ENCODE data around the gene PKP3.
"Not testable (repeated sequence)": the region's sequence is repeated elsewhere in the genome, so short reads cannot be mapped to it uniquely, and the experiment has no call there.

PKP3 gene

GRCh38 chr11:394034-394857, at the start of gene PKP3:
TSS of gene PKP3 (plus strand) at chr11:394209. CDS start at chr11:394293, 84 bp downstream.
- no peak for DNase-seq (ENCODE audit: low read depth)

DNA sequence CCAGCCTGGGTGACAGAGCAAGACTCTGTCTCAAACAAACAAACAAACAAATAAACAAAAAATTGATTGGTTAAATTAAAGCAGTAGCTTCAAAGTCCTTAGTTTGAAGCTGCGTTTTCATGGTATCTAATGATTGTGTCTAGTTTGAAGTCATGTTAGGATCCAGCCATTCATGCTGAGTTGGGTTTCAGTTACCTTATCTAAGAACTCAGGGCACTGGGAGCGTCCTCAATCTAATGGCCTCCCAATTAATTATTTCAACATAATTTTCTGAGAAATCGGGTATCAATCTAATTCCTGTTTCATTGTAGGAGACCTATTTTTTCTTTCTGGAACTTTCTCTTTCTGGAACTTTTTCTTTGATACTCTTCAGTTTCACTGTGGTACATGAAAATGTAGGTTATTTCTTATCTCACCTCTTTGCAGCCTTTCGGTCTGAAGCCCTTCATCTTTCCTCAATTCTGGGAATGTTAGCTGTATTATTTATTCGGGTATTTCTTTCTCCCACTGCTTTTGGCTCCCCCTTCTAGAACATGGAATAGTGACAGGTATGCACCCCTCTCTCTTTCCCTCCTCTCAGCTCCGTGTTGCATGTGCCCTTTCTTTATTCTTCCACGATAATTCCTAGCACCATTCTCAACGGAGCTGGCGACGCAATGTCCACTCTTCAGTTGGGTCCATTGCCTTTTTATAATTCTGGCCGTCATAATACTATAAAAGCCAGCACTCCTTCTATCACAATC, 49.0 kb upstream of the PKP3 start:
- DNase-seq (ENCODE audit: low read depth), result no peak

DNA sequence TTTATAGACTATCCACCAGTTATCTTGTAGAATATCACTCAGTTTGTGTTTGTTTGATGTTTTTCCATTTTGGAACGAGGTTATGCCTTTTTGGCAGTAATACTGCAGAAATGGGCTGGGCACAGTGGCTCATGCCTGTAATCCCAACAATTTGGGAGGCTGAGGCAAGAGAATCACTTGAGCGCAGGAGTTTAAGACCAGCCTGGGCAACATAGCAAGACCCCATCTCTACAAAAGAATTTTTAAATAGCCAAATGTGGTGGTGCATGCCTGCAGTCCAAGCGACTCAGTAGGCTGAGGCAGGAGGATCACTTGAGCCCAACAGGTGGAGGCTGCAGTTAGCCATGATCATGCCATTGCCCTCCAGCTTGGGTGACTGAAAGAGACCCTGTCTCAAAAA, 47.5 kb upstream of the PKP3 start:
- DNase-seq (ENCODE audit: low read depth), result no peak

- DNase-seq (ENCODE audit: low read depth), result not testable (repeated sequence)
Measured at GRCh38 chr11:349270-349954, 44.6 kb upstream of the PKP3 start.

- not testable (repeated sequence) for DNase-seq (ENCODE audit: low read depth)
Measured at GRCh38 chr11:350033-350722, 43.8 kb upstream of the PKP3 start.

DNA sequence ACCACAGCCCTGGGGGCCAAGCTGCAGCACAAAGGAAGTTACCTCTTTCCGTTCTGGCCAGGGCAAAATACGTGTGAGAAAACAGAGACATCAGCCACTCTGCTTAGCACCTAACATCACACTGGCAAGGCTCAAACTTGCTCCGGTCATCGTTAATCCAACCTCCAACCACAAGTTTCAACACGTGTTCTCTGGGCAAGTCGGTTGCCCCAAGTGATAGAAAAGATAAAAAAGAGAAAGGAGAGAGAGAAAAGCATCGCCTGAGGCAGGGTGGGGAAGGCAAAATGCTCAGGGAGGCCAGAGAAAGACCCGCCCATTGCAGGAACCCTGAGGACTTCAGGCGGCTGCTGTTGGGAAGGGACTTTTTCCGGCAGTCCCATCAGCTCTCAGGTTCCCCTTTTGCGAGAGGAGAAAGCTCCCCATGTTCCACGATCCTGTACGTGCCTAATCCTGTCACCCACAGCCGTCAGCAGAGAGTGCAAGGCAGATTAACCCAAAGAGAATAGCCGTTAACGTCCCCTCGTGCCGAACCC, 43.2 kb upstream of the PKP3 start:
- DNase-seq (ENCODE audit: low read depth), result no peak

- DNase-seq (ENCODE audit: low read depth), result no peak
Measured at GRCh38 chr11:351411-351810, 42.6 kb upstream of the PKP3 start.

- DNase-seq (ENCODE audit: low read depth), result no peak
Measured at GRCh38 chr11:352456-353031, 41.5 kb upstream of the PKP3 start.

DNA sequence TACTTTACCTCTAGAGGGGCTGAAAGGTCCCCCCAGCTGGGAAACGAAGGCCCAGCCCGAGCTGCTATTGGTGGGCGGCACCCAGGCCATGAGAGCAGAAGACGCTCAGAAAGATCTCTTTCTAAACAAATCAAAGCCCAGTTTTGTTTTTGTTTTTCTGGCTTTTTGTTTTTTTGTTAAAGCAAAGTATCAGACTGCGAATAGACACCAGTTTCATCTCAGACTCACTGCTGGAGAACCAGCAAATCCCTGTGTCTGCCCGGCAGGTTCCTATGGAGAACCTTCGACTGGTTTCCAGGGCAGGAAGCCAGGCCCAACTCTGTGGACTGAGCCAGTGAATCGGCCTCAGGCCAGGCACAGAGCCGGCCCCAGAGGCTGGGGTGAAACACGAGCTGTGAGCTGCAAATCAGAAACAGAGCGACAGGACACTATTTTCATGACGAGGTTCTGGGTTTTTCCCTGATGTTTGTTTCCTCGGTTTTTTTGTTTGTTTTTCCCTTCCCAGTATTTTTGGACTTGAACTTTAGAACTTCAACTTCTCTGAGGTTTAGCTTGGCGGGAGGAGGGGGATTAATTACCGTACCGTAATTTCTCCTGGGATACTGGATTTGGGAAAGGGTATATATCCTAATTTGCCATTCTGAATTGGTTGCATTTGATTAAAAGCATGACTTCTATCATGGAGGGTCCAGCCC, 40.7 kb upstream of the PKP3 start:
- DNase-seq (ENCODE audit: low read depth), result peak; percentile 61

DNA sequence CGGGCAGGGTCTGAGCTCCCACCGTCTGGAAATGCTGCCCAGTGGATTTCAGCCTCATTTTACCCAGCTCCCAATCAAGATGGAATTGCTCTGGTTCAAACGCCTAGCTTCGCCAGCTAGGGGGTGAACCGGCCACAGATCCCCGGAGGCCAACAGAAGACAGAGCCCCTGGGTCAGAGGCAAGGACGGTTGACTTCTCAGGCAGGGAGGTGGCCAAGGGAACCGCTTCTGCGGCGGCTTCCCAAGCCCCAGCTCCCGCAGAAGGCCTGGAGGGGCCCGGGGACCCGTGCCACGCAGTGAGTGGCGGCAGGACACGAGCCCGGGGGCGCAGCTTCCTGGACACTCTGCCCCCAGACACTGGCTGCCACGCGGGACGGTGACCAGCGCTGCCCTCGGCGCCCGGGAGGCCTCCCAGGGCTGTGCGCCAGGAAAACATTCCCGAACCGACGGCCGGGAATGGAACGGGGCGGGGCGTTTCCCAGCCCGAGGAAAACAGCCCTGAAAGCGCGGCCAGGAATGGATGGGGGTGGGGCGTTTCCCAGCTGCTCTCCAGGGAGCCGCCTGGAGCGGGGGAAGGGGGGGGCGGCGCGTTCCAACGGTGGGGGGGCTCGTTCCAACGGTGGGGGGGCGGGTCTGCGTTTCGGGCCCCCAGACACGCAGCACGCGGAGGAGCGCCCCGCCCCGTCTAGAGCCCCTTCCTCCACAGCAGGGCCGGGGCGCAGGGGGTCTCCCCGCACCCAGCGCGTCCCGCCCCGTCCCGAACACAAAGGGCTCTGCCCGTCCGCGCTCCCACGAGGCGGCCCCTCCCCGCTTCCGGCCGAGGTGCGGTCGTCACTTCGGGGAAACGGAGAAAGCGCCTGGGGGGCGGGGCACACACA, 38.2 kb upstream of the PKP3 start:
- DNase-seq (ENCODE audit: low read depth), result peak; percentile 75

- DNase-seq (ENCODE audit: low read depth), result no peak
Measured at GRCh38 chr11:356610-357009, 37.4 kb upstream of the PKP3 start.

DNA sequence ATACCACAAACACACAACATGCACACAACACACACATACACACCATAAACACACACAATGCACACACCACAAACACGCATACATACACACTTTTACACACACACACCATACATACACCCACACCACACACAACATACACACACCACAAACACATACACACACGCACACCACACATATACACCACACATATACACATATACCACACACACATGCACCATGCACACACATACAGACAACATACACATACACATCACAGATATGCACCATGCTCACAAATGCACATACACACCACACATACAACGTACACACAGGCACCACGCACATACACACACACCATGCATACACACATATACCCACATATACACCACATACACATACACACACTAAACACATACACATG, 36.4 kb upstream of the PKP3 start:
- no peak for DNase-seq (ENCODE audit: low read depth)

DNA sequence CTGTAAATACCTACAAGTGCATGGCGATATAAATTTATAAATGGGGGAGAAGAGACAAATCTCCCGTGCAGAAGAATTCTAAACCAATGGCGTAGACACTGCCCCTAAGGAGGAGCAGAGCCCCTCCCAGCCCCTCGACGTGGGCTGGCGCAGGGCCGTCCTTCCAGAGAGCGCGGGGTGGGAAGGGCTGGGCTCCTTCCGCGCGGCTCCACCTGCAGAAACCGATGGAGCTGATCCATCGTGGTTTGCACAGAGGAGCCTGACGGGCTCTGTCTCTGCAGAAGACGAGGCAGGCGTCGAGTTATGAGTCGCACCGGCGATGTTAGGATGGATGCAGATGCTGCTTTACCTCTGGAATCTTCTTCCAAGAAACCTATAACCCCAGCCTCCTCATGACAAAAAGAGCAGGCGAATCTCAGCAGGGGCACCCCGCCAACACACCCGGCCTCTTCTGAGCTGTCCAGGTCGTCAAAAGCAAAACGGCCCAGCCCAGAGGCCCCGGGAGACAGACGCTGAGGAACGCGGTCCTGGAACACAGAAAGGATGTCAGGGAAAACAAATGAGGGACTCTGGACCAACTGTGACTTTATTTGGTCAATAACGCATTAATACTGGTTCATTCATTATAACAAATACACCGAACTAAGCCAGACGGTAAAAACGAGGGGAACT, 35.7 kb upstream of the PKP3 start:
- DNase-seq (ENCODE audit: low read depth), result no peak

GRCh38 chr11:359181-359714, 34.8 kb upstream of the PKP3 start:
- no peak for DNase-seq (ENCODE audit: low read depth)

- no peak for DNase-seq (ENCODE audit: low read depth)
Measured at GRCh38 chr11:360326-361280, 33.4 kb upstream of the PKP3 start.

DNA sequence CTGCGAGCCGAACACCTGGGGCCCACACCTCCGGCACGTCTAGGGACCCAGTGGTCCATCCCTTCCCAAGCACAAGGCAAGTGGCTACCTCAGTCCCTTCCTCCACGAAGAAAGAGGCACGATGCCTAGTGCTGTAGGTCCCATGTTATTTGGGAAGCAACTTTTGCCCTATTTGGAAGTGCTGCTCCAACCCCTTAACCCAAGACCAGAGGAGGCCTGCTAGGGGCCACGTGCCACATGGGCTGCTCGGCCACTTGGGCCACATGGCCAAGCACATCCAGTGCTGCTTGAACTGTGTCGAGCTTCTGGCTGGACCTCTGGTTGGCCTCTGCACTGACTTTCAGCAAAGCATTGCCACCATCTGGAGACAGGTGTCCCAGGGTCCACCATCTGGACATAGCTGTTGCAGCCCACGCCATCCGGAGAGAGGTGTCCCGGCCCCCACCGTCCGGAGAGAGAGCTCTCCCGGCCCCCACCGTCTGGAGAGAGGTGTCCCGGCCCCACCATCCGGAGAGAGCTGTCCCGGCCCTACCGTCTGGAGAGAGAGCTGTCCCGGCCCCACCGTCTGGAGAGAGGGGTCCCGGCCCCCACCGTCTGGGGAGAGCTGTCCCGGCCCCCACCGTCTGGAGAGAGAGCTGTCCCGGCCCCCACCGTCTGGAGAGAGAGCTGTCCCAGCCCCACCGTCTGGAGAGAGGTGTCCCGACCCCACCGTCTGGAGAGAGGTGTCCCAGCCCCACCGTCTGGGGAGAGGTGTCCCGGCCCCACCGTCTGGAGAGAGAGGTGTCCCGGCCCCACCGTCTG, 31.2 kb upstream of the PKP3 start:
- no peak for DNase-seq (ENCODE audit: low read depth)

DNA sequence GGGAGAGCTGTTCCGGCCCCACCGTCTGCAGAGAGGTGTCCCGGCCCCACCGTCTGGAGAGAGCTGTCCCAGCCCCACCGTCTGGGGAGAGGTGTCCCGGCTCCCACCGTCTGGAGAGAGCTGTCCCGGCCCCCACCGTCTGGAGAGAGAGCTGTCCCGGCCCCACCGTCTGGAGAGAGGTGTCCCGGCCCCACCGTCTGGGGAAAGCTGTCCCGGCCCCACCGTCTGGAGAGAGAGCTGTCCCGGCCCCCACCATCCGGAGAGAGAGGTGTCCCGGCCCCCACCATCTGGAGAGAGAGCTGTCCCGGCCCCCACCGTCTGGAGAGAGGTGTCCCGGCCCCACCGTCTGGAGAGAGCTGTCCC, 30.6 kb upstream of the PKP3 start:
- not testable (repeated sequence) for DNase-seq (ENCODE audit: low read depth)
